ENCODE results near the gene CDH3. TPM values are rescaled to one million over a fixed set of nuclear protein-coding genes. Genes with fewer than 3 reads are reported as not detected.

Gene CDH3
- total and polyA plus RNA-seq, 2 of the 13 experiments (the other 11 are each of a cell fraction or from before 2014, with no cell fraction given) = 0.11 TPM; not detected in 1

DNA sequence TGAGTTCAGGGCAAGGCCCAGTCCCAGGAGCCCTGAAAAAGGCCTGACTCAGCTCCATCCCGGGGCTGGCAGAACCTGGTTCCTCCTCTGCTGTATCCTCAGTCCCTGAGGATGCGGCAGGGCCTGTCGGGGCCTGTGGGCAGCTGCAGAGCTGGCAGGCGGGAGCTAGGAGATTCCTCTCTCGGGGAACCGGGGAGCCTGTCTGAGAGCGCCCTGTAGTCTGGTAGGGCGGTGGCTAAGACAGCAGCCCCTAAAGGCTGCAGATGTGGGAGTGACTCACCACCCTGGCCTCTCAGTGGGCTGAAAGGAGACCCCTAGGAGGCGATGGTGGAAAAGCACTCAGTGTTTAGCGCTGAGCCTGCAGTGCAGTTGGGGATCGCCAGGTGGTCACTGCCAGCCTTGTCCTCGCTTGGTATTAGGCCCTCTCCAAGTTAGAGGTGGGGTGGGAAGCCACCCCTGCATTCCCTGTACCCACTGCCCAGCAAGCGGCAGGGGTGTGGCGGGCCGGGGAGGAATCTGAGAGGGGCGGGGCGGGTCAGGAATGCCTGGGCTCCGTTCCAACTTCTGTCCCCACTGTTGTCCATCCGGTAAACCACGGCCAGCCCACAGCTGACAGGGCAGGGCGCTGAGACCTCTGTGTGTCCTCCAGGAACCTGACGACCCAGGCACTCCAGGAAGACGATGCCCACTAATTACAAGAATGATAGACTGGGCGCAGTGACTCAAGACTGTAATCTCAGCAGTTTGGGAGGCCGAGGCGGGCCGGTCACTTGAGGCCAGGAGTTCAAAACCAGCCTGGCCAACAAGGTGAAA is 62.4 kb downstream of the CDH3 start (continued):
- TF ChIP-seq, protein P1, sequence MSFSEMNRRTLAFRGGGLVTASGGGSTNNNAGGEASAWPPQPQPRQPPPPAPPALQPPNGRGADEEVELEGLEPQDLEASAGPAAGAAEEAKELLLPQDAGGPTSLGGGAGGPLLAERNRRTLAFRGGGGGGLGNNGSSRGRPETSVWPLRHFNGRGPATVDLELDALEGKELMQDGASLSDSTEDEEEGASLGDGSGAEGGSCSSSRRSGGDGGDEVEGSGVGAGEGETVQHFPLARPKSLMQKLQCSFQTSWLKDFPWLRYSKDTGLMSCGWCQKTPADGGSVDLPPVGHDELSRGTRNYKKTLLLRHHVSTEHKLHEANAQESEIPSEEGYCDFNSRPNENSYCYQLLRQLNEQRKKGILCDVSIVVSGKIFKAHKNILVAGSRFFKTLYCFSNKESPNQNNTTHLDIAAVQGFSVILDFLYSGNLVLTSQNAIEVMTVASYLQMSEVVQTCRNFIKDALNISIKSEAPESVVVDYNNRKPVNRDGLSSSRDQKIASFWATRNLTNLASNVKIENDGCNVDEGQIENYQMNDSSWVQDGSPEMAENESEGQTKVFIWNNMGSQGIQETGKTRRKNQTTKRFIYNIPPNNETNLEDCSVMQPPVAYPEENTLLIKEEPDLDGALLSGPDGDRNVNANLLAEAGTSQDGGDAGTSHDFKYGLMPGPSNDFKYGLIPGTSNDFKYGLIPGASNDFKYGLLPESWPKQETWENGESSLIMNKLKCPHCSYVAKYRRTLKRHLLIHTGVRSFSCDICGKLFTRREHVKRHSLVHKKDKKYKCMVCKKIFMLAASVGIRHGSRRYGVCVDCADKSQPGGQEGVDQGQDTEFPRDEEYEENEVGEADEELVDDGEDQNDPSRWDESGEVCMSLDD (CRISPR knock-in tag; IDR thresholded peaks at IDR 0.05; ENCODE audit: borderline replicate concordance) = no peak
- TF ChIP-seq ZBTB21 (CRISPR knock-in tag; IDR thresholded peaks at IDR 0.05) (no peak), GATAD1 (CRISPR knock-in tag; IDR thresholded peaks at IDR 0.05) (no peak), ZNF350 (CRISPR knock-in tag; IDR thresholded peaks at IDR 0.05; ENCODE audit: borderline replicate concordance, low read depth) (peak; percentile 32; the same call in 1 of the 2 replicates), SRSF1 (optimal IDR thresholded peaks at IDR 0.05; ENCODE audit: low read depth, low read length) (no peak), ZNF605 (CRISPR knock-in tag; IDR thresholded peaks at IDR 0.05) (no peak; the same call in 1 of the 2 replicates), ZNF160 (CRISPR knock-in tag; IDR thresholded peaks at IDR 0.05) (no peak), SMAD9 (CRISPR knock-in tag; IDR thresholded peaks at IDR 0.05) (no peak), YEATS2 (CRISPR knock-in tag; IDR thresholded peaks at IDR 0.05; ENCODE audit: borderline replicate concordance) (no peak), ZKSCAN8 (CRISPR knock-in tag; IDR thresholded peaks at IDR 0.05; ENCODE audit: borderline replicate concordance) (0 out of 2 replicates have a peak, but pooled peaks have one; percentile 33), ZNF354B (CRISPR knock-in tag; IDR thresholded peaks at IDR 0.05) (no peak)
- TF ChIP-seq, protein P2, sequence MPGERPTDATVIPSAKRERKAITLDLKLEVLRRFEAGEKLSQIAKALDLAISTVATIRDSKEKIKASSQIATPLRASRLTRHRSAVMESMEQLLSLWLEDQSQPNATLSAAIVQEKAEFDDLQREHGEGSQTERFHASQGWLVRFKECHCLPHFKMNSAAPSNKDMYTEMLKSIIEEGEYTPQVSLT (CRISPR knock-in tag; IDR thresholded peaks at IDR 0.05; ENCODE audit: borderline replicate concordance, low read depth) = no peak
- TF ChIP-seq, protein P3, sequence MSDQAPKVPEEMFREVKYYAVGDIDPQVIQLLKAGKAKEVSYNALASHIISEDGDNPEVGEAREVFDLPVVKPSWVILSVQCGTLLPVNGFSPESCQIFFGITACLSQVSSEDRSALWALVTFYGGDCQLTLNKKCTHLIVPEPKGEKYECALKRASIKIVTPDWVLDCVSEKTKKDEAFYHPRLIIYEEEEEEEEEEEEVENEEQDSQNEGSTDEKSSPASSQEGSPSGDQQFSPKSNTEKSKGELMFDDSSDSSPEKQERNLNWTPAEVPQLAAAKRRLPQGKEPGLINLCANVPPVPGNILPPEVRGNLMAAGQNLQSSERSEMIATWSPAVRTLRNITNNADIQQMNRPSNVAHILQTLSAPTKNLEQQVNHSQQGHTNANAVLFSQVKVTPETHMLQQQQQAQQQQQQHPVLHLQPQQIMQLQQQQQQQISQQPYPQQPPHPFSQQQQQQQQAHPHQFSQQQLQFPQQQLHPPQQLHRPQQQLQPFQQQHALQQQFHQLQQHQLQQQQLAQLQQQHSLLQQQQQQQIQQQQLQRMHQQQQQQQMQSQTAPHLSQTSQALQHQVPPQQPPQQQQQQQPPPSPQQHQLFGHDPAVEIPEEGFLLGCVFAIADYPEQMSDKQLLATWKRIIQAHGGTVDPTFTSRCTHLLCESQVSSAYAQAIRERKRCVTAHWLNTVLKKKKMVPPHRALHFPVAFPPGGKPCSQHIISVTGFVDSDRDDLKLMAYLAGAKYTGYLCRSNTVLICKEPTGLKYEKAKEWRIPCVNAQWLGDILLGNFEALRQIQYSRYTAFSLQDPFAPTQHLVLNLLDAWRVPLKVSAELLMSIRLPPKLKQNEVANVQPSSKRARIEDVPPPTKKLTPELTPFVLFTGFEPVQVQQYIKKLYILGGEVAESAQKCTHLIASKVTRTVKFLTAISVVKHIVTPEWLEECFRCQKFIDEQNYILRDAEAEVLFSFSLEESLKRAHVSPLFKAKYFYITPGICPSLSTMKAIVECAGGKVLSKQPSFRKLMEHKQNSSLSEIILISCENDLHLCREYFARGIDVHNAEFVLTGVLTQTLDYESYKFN (CRISPR knock-in tag; conservative IDR thresholded peaks at IDR 0.05) = peak; percentile 43
- TF ChIP-seq, protein P4, sequence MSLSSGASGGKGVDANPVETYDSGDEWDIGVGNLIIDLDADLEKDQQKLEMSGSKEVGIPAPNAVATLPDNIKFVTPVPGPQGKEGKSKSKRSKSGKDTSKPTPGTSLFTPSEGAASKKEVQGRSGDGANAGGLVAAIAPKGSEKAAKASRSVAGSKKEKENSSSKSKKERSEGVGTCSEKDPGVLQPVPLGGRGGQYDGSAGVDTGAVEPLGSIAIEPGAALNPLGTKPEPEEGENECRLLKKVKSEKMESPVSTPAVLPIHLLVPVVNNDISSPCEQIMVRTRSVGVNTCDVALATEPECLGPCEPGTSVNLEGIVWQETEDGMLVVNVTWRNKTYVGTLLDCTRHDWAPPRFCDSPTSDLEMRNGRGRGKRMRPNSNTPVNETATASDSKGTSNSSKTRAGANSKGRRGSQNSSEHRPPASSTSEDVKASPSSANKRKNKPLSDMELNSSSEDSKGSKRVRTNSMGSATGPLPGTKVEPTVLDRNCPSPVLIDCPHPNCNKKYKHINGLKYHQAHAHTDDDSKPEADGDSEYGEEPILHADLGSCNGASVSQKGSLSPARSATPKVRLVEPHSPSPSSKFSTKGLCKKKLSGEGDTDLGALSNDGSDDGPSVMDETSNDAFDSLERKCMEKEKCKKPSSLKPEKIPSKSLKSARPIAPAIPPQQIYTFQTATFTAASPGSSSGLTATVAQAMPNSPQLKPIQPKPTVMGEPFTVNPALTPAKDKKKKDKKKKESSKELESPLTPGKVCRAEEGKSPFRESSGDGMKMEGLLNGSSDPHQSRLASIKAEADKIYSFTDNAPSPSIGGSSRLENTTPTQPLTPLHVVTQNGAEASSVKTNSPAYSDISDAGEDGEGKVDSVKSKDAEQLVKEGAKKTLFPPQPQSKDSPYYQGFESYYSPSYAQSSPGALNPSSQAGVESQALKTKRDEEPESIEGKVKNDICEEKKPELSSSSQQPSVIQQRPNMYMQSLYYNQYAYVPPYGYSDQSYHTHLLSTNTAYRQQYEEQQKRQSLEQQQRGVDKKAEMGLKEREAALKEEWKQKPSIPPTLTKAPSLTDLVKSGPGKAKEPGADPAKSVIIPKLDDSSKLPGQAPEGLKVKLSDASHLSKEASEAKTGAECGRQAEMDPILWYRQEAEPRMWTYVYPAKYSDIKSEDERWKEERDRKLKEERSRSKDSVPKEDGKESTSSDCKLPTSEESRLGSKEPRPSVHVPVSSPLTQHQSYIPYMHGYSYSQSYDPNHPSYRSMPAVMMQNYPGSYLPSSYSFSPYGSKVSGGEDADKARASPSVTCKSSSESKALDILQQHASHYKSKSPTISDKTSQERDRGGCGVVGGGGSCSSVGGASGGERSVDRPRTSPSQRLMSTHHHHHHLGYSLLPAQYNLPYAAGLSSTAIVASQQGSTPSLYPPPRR (CRISPR knock-in tag; IDR thresholded peaks at IDR 0.05; ENCODE audit: borderline replicate concordance) = no peak
